HEK293T (cell line): ENCODE data around the gene BUB1B.

ENCODE experiments used
- BHLHE40 ChIP-seq: fragments of 450-650 bp; IDR thresholded peaks from 2 replicates; pipeline ENCODE4 v1.6.1; 2016; ENCODE audit warnings: mild to moderate bottlenecking, moderate library complexity, borderline replicate concordance
- CTBP1 ChIP-seq: fragments of 450-650 bp; IDR thresholded peaks from 2 replicates; pipeline ENCODE4 v1.6.1; 2016; ENCODE audit warnings: borderline replicate concordance
- FOXA1 ChIP-seq: fragments of 450-650 bp; IDR thresholded peaks from 2 replicates; pipeline ENCODE4 v1.6.1; 2016; ENCODE audit warnings: mild to moderate bottlenecking
- FOXM1 ChIP-seq: fragments of 450-650 bp; IDR thresholded peaks from 2 replicates; pipeline ENCODE4 v1.6.1; 2017; ENCODE audit warnings: mild to moderate bottlenecking, borderline replicate concordance
- L3MBTL2 ChIP-seq: fragments of 450-650 bp; conservative IDR thresholded peaks from 2 replicates; pipeline ENCODE4 v1.6.1; 2016; ENCODE audit warnings: mild to moderate bottlenecking
- LEF1 ChIP-seq: fragments of 450-650 bp; IDR thresholded peaks from 2 replicates; pipeline ENCODE4 v1.6.1; 2017; ENCODE audit warnings: mild to moderate bottlenecking, borderline replicate concordance
- NFRKB ChIP-seq: fragments of 450-650 bp; IDR thresholded peaks from 2 replicates; pipeline ENCODE4 v1.6.1; 2016; ENCODE audit warnings: mild to moderate bottlenecking, moderate library complexity
- SP1 ChIP-seq: fragments of 450-650 bp; IDR thresholded peaks from 2 replicates; pipeline ENCODE4 v1.6.1; 2017
- SUZ12 ChIP-seq: fragments of 450-650 bp; IDR thresholded peaks from 2 replicates; pipeline ENCODE4 v1.6.1; 2016; ENCODE audit warnings: mild to moderate bottlenecking
- TARDBP ChIP-seq: fragments of 450-650 bp; IDR thresholded peaks from 2 replicates; pipeline ENCODE4 v1.6.1; 2016
- TF ChIP-seq, protein P1 (sequence below): fragments of 450-650 bp; IDR thresholded peaks from 2 replicates; pipeline ENCODE4 v1.6.1; 2016

DNA sequence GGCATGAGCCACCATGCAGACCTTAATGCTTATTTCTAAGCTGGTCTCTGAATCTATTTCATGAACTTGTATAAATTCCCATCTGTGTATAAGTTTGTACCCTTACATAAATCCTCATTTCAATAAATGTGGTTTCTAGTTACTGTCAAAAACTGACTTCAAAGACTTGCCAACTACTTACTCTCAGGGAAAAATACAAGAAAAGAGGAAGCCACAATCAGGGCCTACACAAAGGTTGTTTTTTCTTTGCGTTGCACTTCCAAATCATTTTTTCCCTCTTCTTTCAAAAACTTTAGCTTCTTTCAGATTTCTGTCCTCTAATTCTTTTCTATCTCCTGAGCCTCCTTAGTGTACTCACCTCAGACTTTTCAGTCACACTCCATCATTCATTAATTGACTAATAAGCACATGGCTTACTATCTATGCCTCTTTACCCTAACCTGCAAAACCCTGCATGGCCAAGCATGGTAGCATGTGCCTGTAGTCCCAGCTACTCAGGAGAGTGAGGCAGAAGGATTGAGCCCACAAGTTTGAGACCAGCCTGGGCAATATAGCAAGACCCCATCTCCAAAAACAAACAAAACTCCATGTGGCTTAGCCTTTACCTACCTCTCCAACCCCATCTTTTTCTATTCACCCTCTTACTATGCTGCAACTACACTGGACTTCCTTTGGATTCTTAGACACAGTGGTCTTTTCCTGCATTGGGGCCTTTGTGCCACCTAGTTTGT is 37.7 kb downstream of the BUB1B start:
- TF ChIP-seq FOXM1 (no peak), FOXA1 (no peak), CTBP1 (no peak), SUZ12 (no peak), NFRKB (no peak), TARDBP (no peak), BHLHE40 (no peak), L3MBTL2 (no peak), SP1 (no peak), LEF1 (no peak)
- TF ChIP-seq, protein P1, sequence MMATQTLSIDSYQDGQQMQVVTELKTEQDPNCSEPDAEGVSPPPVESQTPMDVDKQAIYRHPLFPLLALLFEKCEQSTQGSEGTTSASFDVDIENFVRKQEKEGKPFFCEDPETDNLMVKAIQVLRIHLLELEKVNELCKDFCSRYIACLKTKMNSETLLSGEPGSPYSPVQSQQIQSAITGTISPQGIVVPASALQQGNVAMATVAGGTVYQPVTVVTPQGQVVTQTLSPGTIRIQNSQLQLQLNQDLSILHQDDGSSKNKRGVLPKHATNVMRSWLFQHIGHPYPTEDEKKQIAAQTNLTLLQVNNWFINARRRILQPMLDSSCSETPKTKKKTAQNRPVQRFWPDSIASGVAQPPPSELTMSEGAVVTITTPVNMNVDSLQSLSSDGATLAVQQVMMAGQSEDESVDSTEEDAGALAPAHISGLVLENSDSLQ = no peak
